Stimulated activated CD4-positive, alpha-beta T cell treated with anti-CD3 and anti-CD28 coated beads, Interleukin-15, amount 100 ng/mL, for 24 hours (primary cell): ENCODE results near the gene PGBD1.
"Not testable (repeated sequence)": the region's sequence is repeated elsewhere in the genome, so short reads cannot be mapped to it uniquely, and the experiment has no call there.

Experiments used
- DNase-seq: peaks from one replicate; pipeline ENCODE4 v3.0.0-alpha.2; 2020

Gene PGBD1

DNA sequence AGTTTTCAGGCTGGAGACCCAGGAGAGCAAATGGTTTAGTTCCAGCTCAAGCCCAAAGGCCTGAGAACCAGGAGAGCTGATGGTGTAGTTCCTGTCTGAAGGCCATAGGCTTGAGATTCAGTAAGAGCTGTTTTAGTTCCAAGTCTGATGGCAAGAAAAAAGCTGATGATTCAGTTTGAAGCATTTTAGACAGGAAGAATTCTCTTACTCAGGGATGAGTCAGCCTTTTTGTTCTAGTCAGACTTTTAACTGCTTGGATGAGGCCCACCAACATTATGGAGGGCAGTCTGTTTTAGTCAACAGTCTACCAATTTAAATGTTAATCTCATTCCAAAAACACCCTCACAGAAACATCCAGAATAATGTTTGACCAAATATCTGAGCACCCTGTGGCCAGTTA, 11.9 kb upstream of the PGBD1 start:
- DNase-seq: peak; percentile 3

DNA sequence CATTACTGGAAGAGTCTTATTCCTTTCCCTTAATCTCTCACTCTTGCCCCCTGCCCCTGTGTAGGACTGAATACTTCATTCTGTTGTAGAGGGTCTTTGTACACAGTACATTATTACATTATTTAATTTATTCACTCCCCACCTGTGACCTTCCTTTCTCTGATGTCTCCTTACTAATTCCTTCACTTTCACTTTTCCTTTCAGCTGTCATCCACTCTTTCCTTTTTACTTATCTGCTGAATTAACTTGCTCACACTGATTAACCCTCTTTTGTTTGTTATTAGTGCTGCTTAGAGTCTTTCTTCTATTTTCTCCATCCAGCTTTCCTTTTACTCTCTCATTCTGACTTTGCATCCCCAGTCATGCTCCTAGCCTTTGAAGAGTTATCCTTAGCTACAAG, 6.5 kb upstream of the PGBD1 start:
- DNase-seq: no peak

GRCh38 chr6:28277746-28278145, 3.6 kb upstream of the PGBD1 start:
- no peak for DNase-seq

DNA sequence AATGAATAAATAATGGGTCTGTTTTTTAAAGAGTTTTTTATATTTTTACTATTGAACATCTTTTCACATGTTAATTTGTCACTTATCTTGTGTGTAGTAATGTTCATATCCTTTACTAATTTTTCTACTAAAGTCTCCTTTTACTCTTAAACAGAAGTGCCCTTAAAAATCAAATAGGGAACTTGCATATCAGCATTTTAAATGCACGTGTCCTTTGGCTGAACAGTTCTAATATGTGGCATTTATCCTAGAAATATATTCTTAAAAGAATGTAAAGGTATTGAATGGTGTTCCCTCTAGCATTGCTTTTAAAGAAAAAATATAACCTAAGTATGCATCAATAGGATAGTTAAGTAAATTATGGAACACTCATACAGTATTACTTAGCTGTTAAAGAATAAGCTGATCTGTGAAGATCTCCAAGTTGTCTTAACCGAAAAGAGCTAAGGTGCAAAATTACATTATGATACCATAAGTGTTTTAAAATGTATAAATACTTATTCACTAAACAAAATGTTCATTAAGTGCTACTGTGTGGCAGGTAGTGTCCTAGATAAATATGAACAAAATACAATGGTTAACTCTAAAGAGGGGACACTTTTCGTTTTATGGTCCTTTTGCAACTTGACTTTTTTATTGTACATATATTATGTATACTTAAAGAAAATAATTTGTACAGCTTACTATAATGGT, 631 bp upstream of the PGBD1 start:
- DNase-seq: no peak

- no peak for DNase-seq
Observed at GRCh38 chr6:28282926-28283325, 1.6 kb downstream of the PGBD1 start.

- DNase-seq: no peak
Observed at GRCh38 chr6:28291573-28291972, 10.2 kb downstream of the PGBD1 start.

DNA sequence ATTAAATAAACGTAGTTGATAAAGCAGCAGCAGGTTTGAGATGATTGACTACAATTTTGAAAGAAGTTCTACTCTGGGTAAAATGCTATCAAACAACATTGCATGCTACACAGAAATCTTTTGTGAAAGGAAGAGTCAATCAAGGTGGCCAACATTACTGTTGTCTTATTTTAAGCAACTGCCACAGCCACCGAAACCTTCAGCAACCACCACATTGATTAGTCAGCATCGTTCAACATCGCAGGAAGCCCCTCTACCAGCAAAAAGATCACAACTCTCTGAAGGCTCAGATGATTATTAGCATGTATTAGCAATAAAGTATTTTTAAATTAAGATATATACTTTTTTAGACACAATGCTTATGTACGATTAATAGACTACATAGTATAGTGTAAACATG, 14.0 kb downstream of the PGBD1 start:
- no peak for DNase-seq

GRCh38 chr6:28296520-28297060, 15.2 kb downstream of the PGBD1 start:
- DNase-seq: no peak

DNA sequence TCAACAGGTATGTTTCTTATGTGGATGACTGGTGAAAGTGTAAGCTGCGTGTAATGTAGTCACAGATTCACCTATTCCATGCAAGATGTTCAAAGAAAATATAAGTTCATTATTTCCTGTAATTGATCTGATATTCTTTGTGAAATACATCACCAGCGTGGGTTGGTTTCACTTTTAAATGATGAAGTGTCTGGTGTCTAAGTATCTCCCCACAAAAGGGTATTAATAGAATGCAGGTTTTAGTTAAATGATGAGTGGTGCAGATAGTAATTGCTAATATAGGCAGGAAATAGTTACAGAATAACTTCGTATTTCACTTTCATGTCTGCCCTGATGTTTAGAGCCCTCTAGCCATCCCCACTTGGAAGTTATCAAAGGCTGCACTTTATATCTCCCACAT, 22.2 kb downstream of the PGBD1 start:
- DNase-seq: peak; percentile 11

GRCh38 chr6:28306363-28306762, 25.0 kb downstream of the PGBD1 start:
- DNase-seq: not testable (repeated sequence)

DNA sequence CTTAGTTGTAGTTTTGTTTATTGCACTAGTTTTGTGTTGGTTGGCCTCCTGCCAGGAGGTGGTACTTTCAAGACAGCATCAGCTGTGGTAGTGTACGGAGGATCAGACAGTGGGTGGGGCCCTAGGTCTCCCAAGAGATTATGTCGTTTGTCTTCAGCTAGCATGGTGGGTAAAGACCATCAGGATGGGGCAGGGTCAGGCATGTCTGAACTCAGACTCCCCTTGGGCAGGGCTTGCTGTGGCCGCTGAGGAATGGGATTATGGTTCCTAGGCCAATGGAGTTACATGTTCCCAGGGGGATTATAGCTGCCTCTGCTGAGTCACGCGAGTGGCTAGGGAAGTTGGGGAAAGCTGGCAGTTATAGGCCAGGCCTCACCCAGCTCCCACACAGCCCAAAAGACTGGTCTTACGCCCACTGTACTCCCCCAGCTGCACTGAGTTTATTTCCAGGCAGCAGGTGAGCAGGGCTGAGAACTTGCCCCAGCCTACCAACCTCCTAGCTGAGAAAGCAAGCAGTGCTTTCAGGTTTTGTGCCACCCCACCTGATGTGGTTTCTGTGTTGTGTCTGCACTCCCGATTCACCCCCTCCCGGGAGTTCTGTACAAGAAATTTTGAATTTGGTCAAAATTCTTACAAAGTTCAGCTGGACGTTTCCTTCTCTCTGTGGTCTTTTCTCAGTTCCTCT, 29.9 kb downstream of the PGBD1 start:
- no peak for DNase-seq

- no peak for DNase-seq
Observed at GRCh38 chr6:28312939-28313338, 31.6 kb downstream of the PGBD1 start.

DNA sequence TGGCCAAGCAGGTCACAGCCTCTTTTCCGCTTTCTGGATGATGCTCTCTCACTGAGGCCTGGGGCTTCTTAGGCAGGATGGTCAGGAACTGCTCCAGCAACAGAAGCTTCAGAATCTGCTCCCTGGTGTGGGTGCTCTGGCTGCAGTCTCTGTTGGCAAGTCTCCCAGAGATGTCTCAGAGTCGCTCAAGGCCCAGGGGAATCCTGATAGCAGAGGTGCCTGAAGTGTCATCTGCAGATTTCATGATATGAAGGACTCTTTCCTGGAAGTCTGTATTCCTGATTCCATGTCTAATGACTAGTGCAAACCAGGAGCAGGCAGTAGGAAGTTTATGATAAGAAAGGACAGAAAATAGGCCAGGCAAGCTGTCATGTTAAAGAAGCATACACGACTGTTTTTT, 34.3 kb downstream of the PGBD1 start:
- no peak for DNase-seq

- DNase-seq: not testable (repeated sequence)
Observed at GRCh38 chr6:28317866-28318265, 36.5 kb downstream of the PGBD1 start.

DNA sequence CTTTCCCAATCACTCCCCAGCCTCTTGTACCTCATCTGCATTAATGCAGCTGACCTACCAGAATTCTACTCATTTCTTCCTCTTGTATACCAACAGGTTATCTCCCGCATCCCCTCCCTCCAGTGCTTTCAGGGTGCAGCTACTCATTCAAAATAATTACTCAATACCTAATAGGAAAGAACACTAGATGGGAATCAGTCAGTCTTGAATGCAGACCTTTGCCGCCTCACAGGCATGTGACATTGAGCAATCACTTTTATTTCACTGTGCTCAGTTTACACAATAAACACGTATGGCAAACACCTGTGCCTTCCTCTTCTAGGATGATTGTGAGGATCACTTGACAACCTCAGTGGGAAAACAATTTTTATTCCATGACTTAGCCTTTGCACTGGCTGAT, 41.3 kb downstream of the PGBD1 start:
- DNase-seq: no peak

DNA sequence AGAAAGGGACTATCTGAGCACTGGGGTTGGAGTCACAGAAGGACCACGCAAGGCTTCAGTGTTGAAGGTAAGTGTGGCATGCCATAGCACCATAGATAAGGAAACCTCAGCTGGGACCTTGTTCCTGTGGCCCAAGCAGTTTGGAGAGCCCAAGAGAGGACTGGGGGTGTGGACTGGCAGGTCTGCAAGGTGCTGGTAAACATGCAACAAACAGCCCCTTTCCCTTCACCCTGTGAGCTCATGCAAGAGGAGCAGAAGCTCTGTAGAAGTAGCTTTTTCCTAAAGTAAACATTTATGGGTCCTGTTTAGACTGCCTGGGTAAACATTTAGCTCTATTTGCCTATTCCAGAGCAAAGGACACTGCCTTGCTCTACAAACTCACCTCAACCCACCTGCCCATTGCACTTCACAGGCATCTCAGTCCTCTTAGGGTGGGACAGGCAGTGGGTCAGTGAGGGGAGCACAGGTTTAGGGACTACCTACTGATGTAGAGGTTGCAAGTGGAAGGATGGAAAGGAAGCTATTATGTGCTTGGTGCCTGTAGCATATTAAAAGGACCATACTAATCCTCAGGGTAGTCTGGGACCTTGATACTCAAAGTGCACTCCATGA, 42.5 kb downstream of the PGBD1 start:
- no peak for DNase-seq

DNA sequence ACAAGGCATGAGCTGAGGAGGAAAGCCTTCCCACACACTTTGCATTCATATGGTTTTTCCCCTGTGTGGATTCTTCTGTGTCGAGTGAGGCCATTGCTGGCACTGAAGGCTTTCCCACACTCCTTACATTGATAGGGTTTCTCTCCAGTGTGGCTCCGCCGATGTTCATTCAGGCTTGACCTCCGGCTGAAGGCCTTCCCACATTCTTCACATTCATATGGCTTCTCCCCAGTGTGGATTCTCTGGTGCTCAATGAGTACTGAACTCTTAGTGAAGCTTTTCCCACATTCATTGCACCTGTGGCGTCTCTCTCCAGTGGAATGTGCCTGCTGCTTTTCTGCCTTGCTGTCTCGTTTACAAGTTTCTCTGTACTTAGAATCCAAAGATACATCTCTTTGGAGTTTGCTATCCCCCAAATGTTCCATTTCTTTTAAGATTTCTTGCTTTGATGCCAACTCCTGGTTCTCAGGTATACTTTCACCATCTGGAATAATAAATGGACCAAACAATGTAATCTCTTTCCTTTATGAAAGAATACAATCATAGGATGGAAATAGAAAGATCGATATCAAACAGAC, 45.1 kb downstream of the PGBD1 start:
- DNase-seq: no peak

- DNase-seq: no peak
Observed at GRCh38 chr6:28330041-28330440, 48.7 kb downstream of the PGBD1 start.

- no peak for DNase-seq
Observed at GRCh38 chr6:28333047-28333446, 51.7 kb downstream of the PGBD1 start.

DNA sequence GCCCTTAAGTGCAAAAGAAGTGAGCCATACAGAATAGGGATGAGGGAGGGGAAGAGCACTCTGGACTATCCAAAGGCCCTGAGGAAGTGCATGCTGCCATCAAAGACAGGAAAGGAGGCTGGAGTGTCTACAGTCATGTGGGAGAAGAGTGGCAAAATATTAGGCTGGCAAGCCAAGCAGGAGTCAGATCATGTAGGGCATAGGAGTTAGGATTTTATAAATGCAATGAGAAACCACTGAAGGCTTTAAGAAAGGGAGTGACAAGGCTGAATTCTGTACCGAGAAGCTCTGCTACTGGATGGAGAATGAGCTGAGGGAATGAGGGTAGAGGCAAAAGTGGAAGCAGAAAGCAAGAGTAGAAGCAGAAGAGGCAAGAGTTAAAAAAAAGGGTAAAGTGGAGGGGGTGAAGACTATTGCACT, 52.2 kb downstream of the PGBD1 start:
- DNase-seq: no peak

DNA sequence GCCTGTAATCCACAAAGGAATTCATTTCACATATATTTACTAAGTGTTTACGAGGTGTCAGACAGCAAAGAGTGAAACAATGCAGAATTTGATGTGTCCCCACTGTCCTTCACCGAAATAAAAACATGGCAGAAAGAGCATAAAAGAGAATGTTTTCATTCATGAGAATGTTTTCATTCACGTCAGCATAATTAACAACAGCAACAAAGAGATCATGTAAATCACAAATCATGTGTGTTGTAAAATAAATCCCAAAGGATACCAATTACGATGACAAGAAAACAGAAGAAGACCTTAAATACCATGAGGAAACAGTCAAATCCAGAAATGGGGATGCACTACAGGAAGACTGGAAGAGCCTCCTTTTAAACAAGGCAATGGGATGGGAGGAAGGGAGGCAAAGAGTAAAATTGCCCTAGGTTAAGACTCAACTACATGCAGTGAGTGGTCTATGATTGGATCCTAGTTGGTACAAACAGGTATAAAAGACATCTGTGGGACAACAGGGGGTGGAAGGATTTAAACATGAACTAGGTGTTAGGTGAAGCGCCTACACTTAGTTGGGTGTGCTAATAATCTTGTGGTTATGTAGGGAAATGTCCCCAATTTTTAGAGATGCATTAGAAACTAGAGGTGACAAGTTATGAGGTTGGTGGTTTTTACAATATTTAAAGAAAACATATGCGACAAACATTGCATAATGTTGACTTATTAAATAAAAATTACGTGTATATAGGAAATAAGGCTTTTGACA, 53.1 kb downstream of the PGBD1 start:
- DNase-seq: no peak

DNA sequence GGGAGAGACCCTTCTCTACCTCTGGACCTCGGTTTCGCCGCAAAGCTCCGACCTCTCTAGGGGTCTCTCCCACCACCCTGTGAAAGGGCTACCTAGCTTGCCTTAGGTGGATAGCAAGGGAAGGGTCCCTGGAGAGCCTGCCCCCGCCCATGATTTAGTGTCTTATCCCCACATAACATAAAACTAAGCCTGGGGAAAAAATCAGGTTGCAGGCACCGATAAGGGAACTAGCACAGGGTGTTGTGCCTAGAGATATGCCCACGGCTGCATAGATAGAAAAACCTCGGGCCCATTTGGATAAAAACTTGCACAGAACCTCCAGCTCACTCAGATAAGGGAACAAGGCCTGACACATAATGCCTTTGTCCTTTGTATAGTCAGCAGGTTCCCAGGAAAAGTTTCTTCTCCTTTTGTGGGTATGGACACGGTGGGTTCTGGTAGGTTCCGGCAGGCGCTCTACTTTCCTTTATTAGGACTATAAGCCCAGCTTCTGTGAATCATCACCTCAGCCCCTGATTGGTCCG, 53.7 kb downstream of the PGBD1 start:
- DNase-seq: no peak
